CD4-positive, alpha-beta memory T cell (primary cell): ENCODE measurements around the gene TMEM163. TPM values are rescaled to one million over a fixed set of nuclear protein-coding genes. Genes with fewer than 3 reads are reported as not detected.

Experiments
- CTCF ChIA-PET: fragments of 350-600 bp; sonication (Branson Sonifier 250); formaldehyde crosslinking; loops from one replicate; lab custom pipeline; 2021; ENCODE audit warnings: inconsistent platforms; ENCODE audit not compliant: partially characterized antibody; lab: Charles Lee
- POLR2A ChIA-PET: fragments of 350-600 bp; sonication (Branson Sonifier 250); formaldehyde crosslinking; loops from one replicate; lab custom pipeline; 2021; ENCODE audit not compliant: partially characterized antibody; lab: Charles Lee
- DNase-seq, 5 donors: peaks; one replicate each; pipeline versions ENCODE4 v3.0.0 to v3.0.0-alpha.2; 2020 to 2022; ENCODE audit warnings: mixed read lengths in 1 of 5
- H3K27ac ChIP-seq: one replicate; pipeline ENCODE4 v1.7.0; 2013; ENCODE audit warnings: low read depth, low read length
- H3K27me3 ChIP-seq: 2 replicates; pipeline ENCODE4 v1.7.0; 2013; ENCODE audit warnings: mild to moderate bottlenecking, low read length, moderate library complexity; ENCODE audit not compliant: insufficient read depth
- H3K36me3 ChIP-seq: 2 replicates; pipeline ENCODE4 v1.7.0; 2013; ENCODE audit warnings: mild to moderate bottlenecking, low read length, moderate library complexity; ENCODE audit not compliant: insufficient read depth
- H3K4me1 ChIP-seq: 2 replicates; pipeline ENCODE4 v1.7.0; 2013; ENCODE audit warnings: mild to moderate bottlenecking, low read length, moderate library complexity; ENCODE audit not compliant: insufficient read depth
- H3K4me3 ChIP-seq, 2 donors: one replicate each; pipeline ENCODE4 v1.7.0; 2013; ENCODE audit warnings: low read length in 2 of 2, mild to moderate bottlenecking in 1 of 2
- H3K9me3 ChIP-seq, 2 donors: one replicate each; pipeline ENCODE4 v1.7.0; 2013; ENCODE audit warnings: low read length in 2 of 2, control low read depth in 1 of 2; ENCODE audit not compliant: control insufficient read depth in 1 of 2
- H3K27ac Mint-ChIP-seq, 7 donors: one replicate each; pipeline ENCODE4 v1.8.0; 2020 to 2021; ENCODE audit warnings: mixed read lengths in 7 of 7, mild to moderate bottlenecking in 6 of 7, inconsistent platforms in 3 of 7, moderate library complexity in 3 of 7
- H3K27me3 Mint-ChIP-seq, 2 donors: one replicate each; pipeline ENCODE4 v1.8.0; 2020 to 2021; ENCODE audit warnings: mixed read lengths in 2 of 2
- H3K36me3 Mint-ChIP-seq, 2 donors: one replicate each; pipeline ENCODE4 v1.8.0; 2020 to 2021; ENCODE audit warnings: mixed read lengths in 2 of 2, inconsistent platforms in 1 of 2, mild to moderate bottlenecking in 1 of 2
- H3K4me1 Mint-ChIP-seq, 4 donors: one replicate each; pipeline ENCODE4 v1.8.0; 2020 to 2021; ENCODE audit warnings: mixed read lengths in 4 of 4, mild to moderate bottlenecking in 1 of 4
- H3K4me3 Mint-ChIP-seq, 8 donors: one replicate each; pipeline ENCODE4 v1.8.0; 2020 to 2021; ENCODE audit warnings: mixed read lengths in 8 of 8, mild to moderate bottlenecking in 7 of 8, moderate library complexity in 6 of 8, inconsistent platforms in 3 of 8
- H3K9me3 Mint-ChIP-seq, 8 donors: one replicate each; pipeline ENCODE4 v1.8.0; 2020 to 2021; ENCODE audit warnings: mixed read lengths in 8 of 8, mild to moderate bottlenecking in 5 of 8, inconsistent platforms in 3 of 8, moderate library complexity in 1 of 8
- intact Hi-C: fragments of 100-400 bp; cut with micrococcal nuclease; formaldehyde crosslinking; loops from one replicate; pipeline ENCODE4 v1.15.1; 2023
- polyA plus RNA-seq, 2 donors: library from polyadenylated mRNA; unstranded; fragments of 300-500 nt; fragmentation: Illumina TruSeq; gene quantifications; one replicate each; pipeline ENCODE4 v1.2.3, GENCODE V29; 2021
- total RNA-seq, 2 experiments: library from RNA; stranded (reverse); gene quantifications; one replicate each; pipeline ENCODE4 v1.2.3, GENCODE V29; 2021

Gene TMEM163
- total and polyA plus RNA-seq, 4 experiments from 2014 or later: 0.47 TPM; not detected in 3

- no peak overlapping the region for H3K27ac ChIP-seq
- no peak overlapping the region for H3K4me3 ChIP-seq
- peaks cover 0 to 6% of the 10 kb centered on the region in 2 donors for H3K36me3 Mint-ChIP-seq
- H3K4me1 ChIP-seq: no peaks in the 10 kb centered on the region
- H3K9me3 ChIP-seq: no peaks in the 10 kb centered on the region
- no peak for DNase-seq
- no peak overlapping the region for H3K27ac Mint-ChIP-seq
- H3K4me3 Mint-ChIP-seq: no peak overlapping the region
- CTCF ChIA-PET: no interaction called here
- H3K9me3 Mint-ChIP-seq: peaks cover 0 to 3% (median 0%) of the 10 kb centered on the region in 8 donors
- H3K27me3 Mint-ChIP-seq: peaks cover 13 to 17% of the 10 kb centered on the region in 2 donors
- no peaks in the 10 kb centered on the region for H3K36me3 ChIP-seq
- intact Hi-C loops: no loop called here
- H3K4me1 Mint-ChIP-seq: no peaks in the 10 kb centered on the region
- H3K27me3 ChIP-seq: no peaks in the 10 kb centered on the region
- POLR2A ChIA-PET: no interaction called here
Measured at GRCh38 chr2:134737671-134738070, 18.9 kb upstream of the TMEM163 start.

DNA sequence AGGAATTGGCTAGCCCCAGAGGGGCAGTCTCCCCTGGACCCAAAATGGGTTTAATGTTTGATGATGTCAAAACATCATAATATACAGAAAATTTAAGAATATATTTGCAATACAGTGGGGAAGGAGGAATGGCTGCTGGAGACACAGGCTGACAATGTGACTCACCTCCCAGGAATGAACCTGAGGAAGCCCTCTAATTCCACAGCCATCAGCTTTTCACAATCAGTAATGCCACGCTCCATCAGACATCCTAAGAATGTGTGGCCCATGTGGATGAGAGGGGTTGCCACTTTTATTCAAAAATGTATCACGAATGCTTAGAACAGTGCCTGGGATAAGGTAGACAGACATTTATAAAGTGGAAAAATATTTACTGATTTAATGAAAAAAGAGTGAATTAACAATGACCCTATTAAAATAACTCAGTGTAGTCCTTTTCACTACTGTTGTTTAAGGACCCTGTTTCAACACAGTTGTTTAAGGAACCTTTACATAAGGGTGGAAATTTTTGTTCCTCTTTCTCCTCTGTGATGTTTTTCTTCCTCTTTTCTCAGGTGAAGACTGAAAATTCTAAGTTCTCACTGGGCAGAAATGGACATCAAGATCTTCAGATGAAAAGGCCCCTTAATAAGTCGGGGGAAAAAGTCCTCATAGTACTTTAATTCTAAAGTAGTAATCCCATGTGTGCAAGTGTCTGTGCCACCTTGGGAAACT lies 17.5 kb upstream of the TMEM163 start:
- CTCF ChIA-PET: no interaction called here
- no peaks in the 10 kb centered on the region for H3K4me1 Mint-ChIP-seq
- H3K27ac ChIP-seq: no peak overlapping the region

DNA sequence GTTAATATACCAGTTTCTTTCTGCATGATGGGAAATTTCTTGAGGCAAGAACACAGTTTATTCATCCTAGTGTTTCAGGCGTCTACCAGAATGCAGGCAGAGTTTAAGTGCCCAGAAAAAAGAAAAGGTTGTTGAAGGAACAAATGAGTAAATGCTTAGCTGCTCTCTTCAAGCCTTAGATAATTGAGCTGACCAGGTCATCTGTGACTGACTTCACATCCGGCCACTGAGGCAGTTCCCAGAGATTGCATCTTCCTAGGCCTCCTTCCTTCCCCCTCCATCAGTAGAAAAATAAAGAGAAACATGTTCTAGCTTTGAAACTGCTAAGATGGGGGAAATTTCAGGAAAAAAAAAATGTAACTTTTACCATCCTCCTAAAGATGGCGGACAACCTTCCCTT lies 9.4 kb upstream of the TMEM163 start:
- Mint-ChIP-seq H3K27me3 (peaks cover 6 to 9% of the 10 kb centered on the region in 2 donors), H3K9me3 (peaks cover 0 to 4% (median 0%) of the 10 kb centered on the region in 8 donors), H3K36me3 (no peaks in the 10 kb centered on the region), H3K4me1 (peaks cover 0 to 1% (median 0%) of the 10 kb centered on the region in 4 donors), H3K4me3 (no peak overlapping the region), H3K27ac (no peak overlapping the region)
- no peaks in the 10 kb centered on the region for H3K9me3 ChIP-seq
- DNase-seq: no peak
- no peaks in the 10 kb centered on the region for H3K27me3 ChIP-seq
- H3K27ac ChIP-seq: no peak overlapping the region
- H3K4me1 ChIP-seq: no peaks in the 10 kb centered on the region
- POLR2A ChIA-PET: no interaction called here
- CTCF ChIA-PET: no interaction called here
- intact Hi-C loops: no loop called here
- H3K4me3 ChIP-seq: no peak overlapping the region
- H3K36me3 ChIP-seq: no peaks in the 10 kb centered on the region

More for the DNA sequence above, 17.5 kb upstream of the TMEM163 start:
- H3K27me3 ChIP-seq: no peaks in the 10 kb centered on the region
- H3K4me1 ChIP-seq: no peaks in the 10 kb centered on the region
- H3K4me3 ChIP-seq: no peak overlapping the region
- intact Hi-C loops: no loop called here
- no peak for DNase-seq
- Mint-ChIP-seq H3K36me3 (peaks cover 0 to 6% of the 10 kb centered on the region in 2 donors), H3K4me3 (no peak overlapping the region), H3K9me3 (peaks cover 0 to 4% (median 0%) of the 10 kb centered on the region in 8 donors), H3K27ac (no peak overlapping the region), H3K27me3 (peaks cover 13 to 17% of the 10 kb centered on the region in 2 donors)
- POLR2A ChIA-PET: no interaction called here
- H3K9me3 ChIP-seq: no peaks in the 10 kb centered on the region
- H3K36me3 ChIP-seq: no peaks in the 10 kb centered on the region

- peaks cover 0 to 1% (median 0%) of the 10 kb centered on the region in 4 donors for H3K4me1 Mint-ChIP-seq
- Histone ChIP-seq H3K4me1 (no peaks in the 10 kb centered on the region), H3K36me3 (no peaks in the 10 kb centered on the region), H3K27ac (no peak overlapping the region), H3K9me3 (no peaks in the 10 kb centered on the region), H3K27me3 (no peaks in the 10 kb centered on the region), H3K4me3 (no peak overlapping the region)
- POLR2A ChIA-PET: no interaction called here
- H3K36me3 Mint-ChIP-seq: no peaks in the 10 kb centered on the region
- H3K4me3 Mint-ChIP-seq: no peak overlapping the region
- no peak overlapping the region for H3K27ac Mint-ChIP-seq
- peaks cover 0 to 2% (median 0%) of the 10 kb centered on the region in 8 donors for H3K9me3 Mint-ChIP-seq
- intact Hi-C loops: no loop called here
- CTCF ChIA-PET: no interaction called here
- H3K27me3 Mint-ChIP-seq: peaks cover 9 to 13% of the 10 kb centered on the region in 2 donors
- no peak for DNase-seq
Measured at GRCh38 chr2:134727385-134727784, 8.6 kb upstream of the TMEM163 start.

DNA sequence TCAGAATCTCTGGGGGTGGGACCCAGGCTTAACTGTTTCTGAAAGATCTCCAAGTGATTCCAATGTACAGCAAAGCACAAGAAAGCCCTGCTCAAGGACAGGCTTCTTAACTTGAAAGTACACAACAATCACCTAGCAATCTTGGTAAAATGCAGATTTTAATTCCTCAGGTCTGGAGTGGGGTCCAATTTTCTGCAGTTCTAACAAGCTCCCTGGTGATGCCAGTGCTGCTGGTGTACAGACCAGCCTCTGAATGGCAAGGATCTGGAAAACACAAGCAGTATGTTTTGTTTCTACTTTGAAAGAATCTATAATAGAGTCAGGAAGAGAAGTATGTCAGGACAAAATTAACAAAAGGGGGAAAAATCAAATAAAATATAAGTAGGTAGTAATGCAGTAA lies 7.8 kb upstream of the TMEM163 start:
- no peak overlapping the region for H3K4me3 Mint-ChIP-seq
- intact Hi-C loops: no loop called here
- H3K27me3 Mint-ChIP-seq: peaks cover 12 to 19% of the 10 kb centered on the region in 2 donors
- POLR2A ChIA-PET: no interaction called here
- H3K36me3 ChIP-seq: no peaks in the 10 kb centered on the region
- H3K9me3 Mint-ChIP-seq: no peaks in the 10 kb centered on the region
- no peaks in the 10 kb centered on the region for H3K27me3 ChIP-seq
- no peak overlapping the region for H3K27ac ChIP-seq
- H3K4me3 ChIP-seq: no peak overlapping the region
- CTCF ChIA-PET: no interaction called here
- no peaks in the 10 kb centered on the region for H3K9me3 ChIP-seq
- no peak overlapping the region for H3K27ac Mint-ChIP-seq
- DNase-seq: no peak
- peaks cover 0 to 1% (median 0%) of the 10 kb centered on the region in 4 donors for H3K4me1 Mint-ChIP-seq
- no peaks in the 10 kb centered on the region for H3K36me3 Mint-ChIP-seq
- no peaks in the 10 kb centered on the region for H3K4me1 ChIP-seq

GRCh38 chr2:134725876-134726275 lies 7.1 kb upstream of the TMEM163 start:
- H3K9me3 ChIP-seq: no peaks in the 10 kb centered on the region
- CTCF ChIA-PET: no interaction called here
- intact Hi-C loops: no loop called here
- no peak overlapping the region for H3K4me3 ChIP-seq
- H3K9me3 Mint-ChIP-seq: no peaks in the 10 kb centered on the region
- no peak overlapping the region for H3K27ac Mint-ChIP-seq
- H3K27ac ChIP-seq: no peak overlapping the region
- no peaks in the 10 kb centered on the region for H3K27me3 ChIP-seq
- H3K4me1 Mint-ChIP-seq: peaks cover 0 to 1% (median 0%) of the 10 kb centered on the region in 4 donors
- no peak overlapping the region for H3K4me3 Mint-ChIP-seq
- H3K36me3 Mint-ChIP-seq: no peaks in the 10 kb centered on the region
- no peaks in the 10 kb centered on the region for H3K4me1 ChIP-seq
- H3K36me3 ChIP-seq: no peaks in the 10 kb centered on the region
- POLR2A ChIA-PET: no interaction called here
- DNase-seq: no peak
- peaks cover 16 to 24% of the 10 kb centered on the region in 2 donors for H3K27me3 Mint-ChIP-seq

DNA sequence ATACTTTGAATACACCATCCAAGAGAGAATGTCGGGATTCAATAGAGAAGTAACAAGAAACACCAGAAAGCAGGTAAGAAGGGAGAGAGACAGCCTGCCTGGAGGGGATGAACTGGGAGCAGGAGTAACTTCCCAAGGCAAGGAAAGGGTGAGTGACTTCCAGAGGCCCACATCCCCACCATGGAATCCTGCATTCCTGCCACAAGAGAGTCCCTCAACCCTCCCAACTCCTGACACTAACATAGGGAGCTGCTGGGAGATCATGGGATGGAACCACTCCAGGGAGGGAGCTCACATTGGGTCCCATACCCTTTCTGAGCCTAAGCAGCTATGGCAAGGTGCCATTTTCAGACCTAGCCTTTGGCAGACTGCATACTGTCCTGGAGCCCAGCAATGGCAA lies 5.5 kb upstream of the TMEM163 start:
- Histone ChIP-seq H3K36me3 (no peaks in the 10 kb centered on the region), H3K4me1 (peaks cover 3% of the 10 kb centered on the region), H3K27ac (no peak overlapping the region), H3K27me3 (peaks cover 14% of the 10 kb centered on the region), H3K4me3 (no peak overlapping the region), H3K9me3 (no peaks in the 10 kb centered on the region)
- CTCF ChIA-PET: no interaction called here
- POLR2A ChIA-PET: no interaction called here
- intact Hi-C loops: no loop called here
- no peaks in the 10 kb centered on the region for H3K36me3 Mint-ChIP-seq
- H3K4me1 Mint-ChIP-seq: peaks cover 0 to 8% (median 1%) of the 10 kb centered on the region in 4 donors
- DNase-seq: no peak
- no peaks in the 10 kb centered on the region for H3K9me3 Mint-ChIP-seq
- H3K4me3 Mint-ChIP-seq: no peak overlapping the region
- H3K27ac Mint-ChIP-seq: no peak overlapping the region
- peaks cover 30 to 38% of the 10 kb centered on the region in 2 donors for H3K27me3 Mint-ChIP-seq
